ENCODE results near the gene CCDC50.

Gene CCDC50

DNA sequence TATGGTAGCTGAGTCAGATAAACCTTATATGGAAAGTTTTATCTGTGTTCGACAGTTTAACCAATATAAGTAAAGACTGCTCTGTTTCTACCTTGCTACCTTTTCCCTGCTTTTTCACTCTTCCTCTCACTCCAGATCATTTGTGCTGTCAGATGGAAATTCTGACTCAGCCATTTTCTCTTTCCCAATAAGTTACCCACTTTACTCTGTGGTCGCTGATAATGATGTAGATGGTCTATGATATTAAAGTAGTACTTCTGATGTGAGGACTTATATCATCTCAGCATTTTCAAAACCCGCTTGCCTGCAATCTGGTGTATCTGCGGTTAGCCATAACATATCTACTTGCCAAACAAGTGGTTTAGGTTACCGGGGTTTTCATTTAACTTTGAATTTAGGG lies 16.1 kb downstream of the CCDC50 start:
- no peak for DNase-seq (ENCODE audit: low read depth in 3 of 3, low spot score in 1 of 3)

DNA sequence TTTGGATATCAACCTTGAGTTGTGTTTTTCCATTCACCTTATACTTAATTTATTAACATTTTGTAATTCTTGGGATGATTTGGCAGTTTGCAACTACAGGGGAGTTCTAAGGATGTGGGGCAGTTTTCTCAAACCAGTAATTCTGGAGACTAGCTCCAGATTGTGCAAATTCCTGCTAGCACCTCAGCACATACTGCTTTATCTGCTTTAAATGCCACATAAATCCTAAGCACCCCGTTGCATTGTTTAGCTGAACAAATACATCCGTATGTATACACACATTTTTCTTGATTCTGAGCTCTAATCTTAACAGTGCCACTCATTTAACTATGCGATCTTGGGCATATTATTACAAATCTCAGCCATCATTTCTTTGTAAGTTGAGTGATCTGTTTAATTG lies 18.0 kb downstream of the CCDC50 start:
- DNase-seq (ENCODE audit: low read depth in 3 of 3, low spot score in 1 of 3) = no peak

DNA sequence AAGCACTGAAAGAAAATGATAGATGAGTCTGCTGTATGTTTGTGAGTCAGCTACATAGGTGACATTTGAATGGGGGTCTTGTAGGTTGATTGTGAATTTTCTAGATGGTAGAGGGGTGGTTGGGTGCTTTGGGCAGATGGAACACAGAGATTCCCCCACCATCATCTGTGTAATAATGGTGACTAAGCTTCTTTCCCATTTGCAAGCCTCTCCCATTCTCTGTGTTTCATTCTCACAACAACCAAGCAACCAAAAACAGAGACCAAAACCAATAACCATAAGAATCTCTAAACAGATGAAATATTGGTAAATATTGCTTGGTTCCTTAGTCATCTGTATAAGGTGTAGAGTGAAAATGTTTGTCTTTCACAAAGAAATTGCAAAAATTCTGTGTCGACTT lies 18.9 kb downstream of the CCDC50 start:
- DNase-seq (ENCODE audit: low read depth in 3 of 3, low spot score in 1 of 3) = no peak

DNA sequence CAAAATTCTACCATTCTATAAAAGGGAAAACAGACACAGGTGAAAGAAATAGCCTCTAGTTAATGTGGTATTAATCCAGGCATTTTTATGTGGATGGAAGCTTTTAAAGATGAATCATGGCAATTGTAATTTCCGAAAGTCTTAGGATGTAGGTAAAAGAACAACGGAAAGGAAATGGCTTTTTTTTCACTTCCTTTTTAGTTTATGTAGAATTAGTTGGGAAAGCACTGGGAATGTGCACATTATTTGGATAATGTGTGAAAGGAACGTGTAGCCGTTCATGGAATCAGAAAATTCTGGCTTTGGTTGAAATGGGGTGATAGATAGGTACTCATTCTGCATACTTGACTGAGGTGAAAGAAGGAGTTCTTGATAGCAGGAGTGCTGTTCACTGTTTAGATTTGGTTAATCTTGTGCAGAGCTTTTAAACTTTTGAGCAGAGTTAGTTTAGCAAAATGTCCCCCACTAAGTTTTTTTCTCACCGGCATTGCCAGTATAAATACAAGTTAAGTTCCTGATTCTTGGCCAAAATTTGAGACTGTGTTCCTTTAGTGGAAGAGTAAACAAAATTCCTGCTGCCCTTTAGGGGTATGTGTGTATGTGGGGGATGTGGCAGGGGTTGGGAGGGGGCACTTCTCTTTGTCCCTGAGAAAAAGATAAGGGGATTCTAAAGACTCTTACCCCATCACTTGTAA lies 21.3 kb downstream of the CCDC50 start:
- no peak for DNase-seq (ENCODE audit: low read depth in 3 of 3, low spot score in 1 of 3)

DNA sequence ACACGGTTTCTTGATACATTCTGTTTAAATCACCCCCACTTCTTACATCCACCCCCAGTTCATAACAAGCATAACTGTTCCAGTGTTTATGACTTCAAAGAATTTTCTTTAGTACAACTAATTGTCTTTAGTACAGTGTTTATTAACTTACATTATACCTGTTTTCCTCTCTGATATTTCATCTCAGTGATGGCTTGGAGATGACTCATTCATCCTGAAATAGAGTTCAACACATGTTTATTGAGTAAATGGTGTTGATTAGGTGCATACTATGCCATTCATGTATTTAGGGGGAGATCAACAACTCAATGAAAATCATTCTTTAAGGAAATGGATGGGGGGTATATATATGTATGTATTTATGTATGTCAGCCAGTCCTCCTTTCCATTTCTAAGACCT lies 22.8 kb downstream of the CCDC50 start:
- no peak for DNase-seq (ENCODE audit: low read depth in 3 of 3, low spot score in 1 of 3)

DNA sequence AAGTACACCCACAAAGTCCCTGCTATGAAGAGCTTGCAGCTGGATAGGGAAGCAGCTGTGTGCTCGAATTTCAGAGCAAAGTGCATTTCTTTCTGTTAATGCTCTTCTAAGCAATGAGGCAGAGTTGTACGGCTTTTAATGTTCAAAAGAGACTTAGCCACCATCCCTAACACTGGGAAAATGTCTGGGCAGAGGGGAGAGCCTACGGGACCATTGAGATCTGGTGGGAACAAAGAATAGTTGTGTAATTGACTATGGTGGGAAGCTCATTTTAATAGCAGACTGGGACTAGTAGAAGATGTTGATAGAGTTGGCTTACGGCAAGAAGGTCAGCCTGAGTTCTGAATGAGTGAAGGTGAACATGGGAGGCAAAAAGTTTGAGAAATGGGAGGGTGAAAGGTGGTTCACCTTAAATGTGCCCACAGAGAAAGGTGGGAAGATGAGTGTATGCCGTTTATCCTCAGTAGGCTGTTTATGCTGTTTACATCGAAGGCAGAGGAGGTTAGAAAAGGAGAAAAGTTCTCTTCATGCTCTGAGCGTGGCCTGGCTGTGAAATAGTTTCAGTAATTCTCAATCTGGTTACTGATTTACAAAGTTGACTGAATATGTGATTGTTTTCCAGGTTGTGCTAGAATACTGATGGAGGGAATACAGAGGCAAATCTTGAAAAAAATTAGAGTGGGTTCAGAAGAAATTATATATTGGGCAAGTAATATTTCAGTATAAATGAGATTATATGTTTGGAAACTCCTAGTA lies 24.0 kb downstream of the CCDC50 start:
- no peak for DNase-seq (ENCODE audit: low read depth in 3 of 3, low spot score in 1 of 3)

DNA sequence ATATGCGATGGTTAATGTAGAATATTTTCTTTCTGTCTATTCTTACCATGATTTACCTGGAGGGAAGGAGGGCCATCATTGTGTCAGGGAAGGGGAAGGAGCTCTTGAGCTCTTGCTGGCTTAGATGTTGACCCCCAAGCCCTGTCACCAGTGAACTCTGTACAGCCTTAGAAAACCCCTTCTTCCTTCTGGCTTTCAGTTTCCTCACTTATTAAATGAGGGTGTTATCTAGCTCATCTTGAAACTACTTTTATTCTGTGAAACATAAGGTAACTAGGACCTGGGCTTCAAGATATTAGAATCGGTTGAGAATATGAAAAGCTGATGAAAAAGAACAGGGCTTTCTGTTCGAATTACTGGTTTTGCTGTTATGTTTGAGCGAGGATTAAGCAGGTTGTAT lies 26.2 kb downstream of the CCDC50 start:
- no peak for DNase-seq (ENCODE audit: low read depth in 3 of 3, low spot score in 1 of 3)

DNA sequence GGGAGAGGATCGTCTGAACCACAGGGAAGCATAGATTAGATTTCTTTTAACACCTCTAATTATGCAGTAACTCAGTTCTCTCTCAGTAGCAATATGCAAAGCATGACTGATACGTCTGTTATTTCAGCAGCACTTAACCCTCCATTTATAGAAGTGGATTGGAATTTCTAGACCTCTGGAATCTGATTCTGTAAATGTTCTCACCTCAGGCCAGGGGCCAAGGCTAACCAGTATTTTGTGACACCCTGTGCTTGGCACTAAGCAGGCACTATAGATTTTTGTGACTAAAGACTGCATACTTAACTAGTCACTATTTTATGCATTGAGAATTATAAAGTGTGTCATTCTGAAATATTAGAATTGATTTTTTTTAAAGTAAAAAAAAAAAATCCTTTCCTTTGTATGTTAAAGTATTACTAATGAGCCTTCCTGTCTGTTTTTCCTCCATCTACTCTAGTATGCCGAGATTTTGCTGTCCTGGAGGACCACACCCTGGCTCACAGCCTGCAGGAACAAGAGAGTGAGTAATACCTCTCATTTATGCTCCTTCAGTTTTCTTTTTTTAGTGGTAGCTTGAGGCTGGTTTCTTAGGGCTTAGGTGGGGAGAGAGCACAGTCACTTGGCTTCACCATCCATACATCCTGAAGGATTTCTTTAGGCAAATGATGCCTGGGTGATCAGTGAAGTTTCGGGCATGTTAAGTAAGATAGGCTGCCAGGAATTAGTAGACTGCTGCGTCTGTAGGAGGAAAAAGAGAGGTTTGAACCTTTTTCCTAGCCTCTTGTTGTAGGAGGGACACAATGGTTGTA lies 27.6 kb downstream of the CCDC50 start:
- DNase-seq (ENCODE audit: low read depth in 3 of 3, low spot score in 1 of 3) = no peak

DNA sequence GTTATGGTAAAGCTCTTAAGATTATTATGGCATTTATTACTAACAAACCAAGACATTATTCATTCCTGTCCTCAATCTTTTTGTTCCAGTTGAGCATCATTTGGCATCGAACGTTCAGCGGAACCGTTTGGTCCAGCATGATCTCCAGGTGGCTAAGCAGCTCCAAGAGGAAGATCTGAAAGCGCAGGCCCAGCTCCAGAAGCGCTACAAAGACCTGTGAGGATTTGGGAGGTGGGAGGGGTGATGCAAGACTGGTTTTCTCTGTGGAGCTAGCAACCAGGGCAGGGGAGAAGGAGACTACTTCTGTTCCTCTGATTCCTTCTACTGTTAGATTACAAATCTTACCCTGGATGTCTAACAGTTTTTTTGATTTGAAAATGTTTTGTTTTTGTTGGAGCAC lies 28.7 kb downstream of the CCDC50 start:
- DNase-seq (ENCODE audit: low read depth in 3 of 3, low spot score in 1 of 3) = no peak

DNA sequence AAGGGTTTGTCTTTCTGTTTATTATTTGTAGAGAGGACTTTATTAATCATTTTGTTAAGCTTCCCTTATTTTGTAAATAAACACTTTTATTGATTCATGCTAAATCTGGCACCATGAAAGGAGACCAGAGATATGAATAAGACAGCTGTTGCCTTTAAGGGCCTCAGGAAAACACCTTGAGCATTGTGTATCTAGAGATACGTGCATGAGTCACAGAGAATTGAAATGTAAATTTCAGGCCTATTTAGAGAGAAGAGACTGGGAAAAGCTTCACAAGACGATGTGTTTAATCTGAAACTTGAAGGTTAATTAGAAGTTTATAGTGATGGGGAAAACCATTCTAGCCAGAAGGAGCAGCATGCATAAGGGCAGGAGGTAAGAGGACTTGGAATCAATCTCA lies 29.7 kb downstream of the CCDC50 start:
- no peak for DNase-seq (ENCODE audit: low read depth in 3 of 3, low spot score in 1 of 3)

DNA sequence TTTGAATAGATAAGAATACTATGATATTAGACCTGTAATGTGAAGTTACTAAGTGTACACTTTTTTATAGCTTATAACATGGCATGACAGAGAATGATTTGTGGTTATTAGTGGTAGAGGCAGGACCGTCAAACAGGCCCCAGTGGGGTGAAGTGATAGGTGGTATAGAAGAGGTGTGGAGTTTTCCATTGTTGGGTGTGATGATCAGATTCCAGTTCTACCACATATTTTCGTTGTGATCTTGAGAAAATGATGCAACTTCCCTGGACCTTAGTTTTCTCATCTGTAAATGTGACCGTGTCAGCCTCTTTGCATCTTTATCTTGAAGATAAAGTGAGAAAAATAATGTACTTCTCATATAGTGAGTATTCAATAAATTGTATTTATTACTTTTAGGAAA lies 31.4 kb downstream of the CCDC50 start:
- no peak for DNase-seq (ENCODE audit: low read depth in 3 of 3, low spot score in 1 of 3)

DNA sequence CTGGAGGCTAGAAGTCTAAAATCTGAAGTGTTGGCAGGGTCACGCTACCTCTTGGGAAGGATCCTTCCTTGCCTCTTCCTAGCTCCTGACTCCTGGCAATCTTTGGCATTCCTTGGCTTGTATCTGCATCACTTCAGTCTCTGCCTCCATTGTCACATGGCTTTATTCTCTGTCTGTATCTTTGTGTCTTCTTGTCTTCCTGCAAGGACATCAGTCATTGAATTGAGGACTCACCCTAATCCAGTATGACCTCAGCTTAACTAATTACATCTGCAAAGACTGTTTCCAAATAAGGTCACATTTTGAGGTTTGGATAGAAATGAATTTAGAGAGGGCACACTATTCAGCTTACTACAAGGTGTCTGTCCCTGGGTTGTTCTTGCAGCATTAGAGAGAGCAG lies 32.3 kb downstream of the CCDC50 start:
- no peak for DNase-seq (ENCODE audit: low read depth in 3 of 3, low spot score in 1 of 3)

DNA sequence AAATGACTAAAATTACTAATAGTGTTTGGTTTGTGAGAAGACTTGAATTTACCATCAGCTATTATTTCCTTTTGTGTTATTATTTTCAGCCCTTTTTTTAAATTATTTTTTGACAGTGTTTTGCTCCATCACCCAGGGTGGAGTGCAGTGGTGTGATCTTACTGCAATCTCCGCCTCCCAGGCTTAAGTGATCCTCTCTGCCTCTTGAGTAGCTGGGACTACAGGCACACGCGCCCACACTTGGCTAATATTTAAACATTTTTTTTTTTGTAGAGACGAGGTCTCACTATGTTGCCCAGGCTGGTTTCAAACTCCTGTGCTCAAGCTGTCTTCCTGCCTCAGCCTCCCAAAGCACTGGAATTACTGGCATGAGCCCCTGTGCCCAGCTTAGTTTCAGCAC lies 32.8 kb downstream of the CCDC50 start:
- DNase-seq (ENCODE audit: low read depth in 3 of 3, low spot score in 1 of 3) = no peak

DNA sequence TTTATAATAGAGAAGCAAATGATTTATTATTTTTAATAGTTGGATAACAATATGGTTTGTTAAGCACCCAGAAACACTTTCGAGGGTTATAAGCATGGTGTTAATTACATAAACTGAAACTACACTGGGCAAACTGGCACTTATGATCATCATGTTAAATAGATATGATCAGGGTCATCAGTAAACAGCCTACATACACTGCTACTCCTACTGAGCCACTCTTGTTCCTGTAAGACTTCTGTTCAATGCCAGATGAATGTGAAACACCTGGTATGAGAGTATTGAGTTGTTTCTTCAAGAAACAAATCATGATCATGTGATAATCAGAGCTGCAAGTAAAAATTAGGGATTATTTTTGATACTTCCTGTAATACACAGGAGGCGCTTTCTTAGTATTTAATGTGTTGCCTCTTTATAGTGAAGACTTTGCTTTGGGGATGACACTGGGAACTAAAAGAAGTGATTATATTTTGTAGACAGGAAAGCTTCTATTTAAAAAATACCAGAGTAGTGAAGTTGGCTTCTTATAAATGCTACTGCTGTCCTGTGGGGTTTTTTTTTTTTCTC lies 33.4 kb downstream of the CCDC50 start:
- no peak for DNase-seq (ENCODE audit: low read depth in 3 of 3, low spot score in 1 of 3)

DNA sequence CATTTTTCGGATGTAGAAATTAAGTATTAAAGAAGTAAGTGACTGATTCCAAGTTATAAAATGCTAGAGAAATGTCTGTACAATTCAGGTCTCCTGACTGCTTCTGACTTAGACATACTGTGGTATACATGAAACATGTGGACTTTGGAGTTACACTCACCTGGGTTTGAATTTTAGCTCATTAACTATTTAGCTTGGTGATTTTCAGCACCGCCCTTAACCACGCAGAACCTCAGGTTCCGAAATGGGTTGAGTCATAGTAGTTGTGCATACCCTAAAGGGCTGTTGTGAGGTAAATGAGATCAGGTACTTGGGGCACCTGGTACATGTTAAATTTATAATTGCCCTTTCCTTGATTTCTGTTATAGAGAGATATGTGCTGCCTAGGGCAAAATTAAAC lies 34.0 kb downstream of the CCDC50 start:
- no peak for DNase-seq (ENCODE audit: low read depth in 3 of 3, low spot score in 1 of 3)

DNA sequence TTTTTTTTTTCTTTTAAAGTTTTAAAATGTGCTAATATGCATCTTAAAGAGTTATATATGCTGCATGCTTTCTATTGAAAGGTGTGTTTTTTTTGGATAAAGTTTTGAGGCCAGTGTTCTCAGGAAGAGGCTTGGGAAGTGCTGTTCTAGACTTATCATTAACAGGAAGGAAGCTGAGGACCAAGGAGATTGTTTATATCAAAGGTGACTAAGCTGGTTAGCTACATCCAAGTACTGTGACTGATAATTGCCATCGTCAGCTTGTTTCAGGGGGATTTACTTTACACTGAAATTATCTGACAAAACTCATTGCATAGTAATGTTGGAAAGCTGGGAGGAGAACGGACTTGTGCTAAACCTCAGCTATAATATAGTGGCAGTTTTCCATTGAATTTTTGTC lies 37.5 kb downstream of the CCDC50 start:
- no peak for DNase-seq (ENCODE audit: low read depth in 3 of 3, low spot score in 1 of 3)

DNA sequence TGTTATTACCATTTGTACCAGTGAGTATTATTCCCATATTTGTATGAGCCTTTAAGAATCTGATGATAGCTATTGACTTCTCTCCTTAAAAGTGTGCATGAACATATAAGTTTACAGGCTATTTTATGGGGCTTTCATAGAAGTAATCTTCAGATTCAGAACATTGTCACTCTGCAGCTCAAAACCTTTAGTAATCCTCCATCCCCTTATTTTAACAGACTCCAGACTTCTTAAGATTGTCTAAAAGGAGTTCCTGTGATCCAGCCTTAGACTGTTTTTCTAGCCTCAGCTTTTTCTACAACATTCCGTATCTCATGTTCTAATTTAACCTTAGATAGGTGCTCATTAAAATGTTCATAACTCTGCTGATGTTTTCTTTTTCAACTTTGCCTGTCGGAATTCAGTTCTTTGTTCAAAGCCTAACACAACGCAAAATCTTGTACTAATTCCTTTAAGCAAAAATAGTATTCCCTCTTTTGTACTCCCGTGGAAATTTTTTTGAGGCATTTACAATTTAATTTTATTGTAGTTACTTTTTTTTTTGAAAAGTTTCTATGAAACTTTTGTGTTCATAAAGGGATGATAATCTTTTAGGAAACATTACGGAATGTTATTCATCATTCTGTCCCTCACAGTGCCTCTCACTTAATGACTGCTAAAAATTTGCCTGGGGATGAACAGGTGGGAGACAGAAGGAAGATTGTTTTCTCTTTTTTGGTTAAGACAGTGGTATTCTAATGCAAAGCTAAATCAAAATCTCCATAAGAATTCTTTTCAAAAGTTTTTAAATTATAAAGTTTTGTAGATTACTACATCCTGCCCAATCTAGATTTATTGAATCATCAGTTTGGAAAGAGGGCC lies 39.8 kb downstream of the CCDC50 start:
- DNase-seq (ENCODE audit: low read depth in 3 of 3, low spot score in 1 of 3) = no peak

DNA sequence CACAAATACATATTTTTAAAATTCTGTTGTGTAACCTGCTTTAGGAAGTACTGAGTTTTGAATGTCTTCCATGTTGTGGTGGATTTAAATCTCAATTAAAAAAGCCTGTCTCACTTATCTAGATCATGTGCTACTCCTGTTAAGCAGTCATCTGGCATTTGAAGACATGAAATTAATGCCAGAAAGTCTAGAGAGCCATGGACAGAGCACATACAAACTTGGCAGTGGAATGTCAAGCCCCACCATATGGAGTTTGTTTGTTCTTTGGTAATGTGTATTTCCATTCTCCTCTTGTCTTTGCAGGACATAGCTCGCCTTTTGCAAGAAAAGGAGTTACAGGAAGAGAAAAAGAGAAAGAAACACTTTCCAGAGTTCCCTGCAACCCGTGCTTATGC lies 40.4 kb downstream of the CCDC50 start:
- no peak for DNase-seq (ENCODE audit: low read depth in 3 of 3, low spot score in 1 of 3)

DNA sequence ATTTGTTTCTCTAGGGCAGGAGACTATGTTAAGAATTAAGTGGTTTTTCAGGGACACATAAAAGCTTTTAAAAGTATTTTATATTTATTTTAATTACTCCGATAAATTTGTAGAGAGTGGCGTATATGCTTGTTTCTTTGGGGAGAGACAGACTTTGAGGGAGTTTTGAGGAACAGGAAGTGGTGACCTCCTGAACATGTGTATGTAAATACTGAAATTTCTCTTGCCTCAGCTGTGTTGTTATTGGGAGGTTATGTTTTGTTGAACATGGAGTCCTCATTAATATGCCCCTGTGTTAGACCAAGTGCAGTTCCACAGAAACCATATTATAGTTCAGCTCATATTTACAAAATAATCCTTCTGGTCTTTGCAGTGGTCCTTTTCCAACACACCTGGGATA lies 42.9 kb downstream of the CCDC50 start:
- no peak for DNase-seq (ENCODE audit: low read depth in 3 of 3, low spot score in 1 of 3)

DNA sequence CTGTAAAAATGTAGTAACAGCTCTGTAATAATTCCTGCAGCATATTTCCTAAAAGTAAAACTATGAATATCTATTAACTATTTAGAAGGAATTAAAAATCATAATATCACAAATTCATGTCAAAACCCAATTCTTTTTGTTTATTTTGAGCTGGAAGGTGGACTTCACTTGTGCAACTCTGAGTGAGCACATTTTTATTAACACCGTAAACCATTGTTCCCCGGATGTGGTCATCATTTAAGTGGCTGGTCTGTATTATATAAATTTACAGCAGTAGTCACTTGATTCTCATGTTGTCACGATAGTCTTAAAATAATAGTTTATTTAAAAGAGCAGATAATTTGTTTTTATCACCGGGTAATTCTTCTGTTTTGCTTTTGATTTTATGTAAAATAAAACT lies 44.1 kb downstream of the CCDC50 start:
- no peak for DNase-seq (ENCODE audit: low read depth in 3 of 3, low spot score in 1 of 3)
